ENCODE data around the gene DYNC1H1. TPM values are rescaled to one million over a fixed set of nuclear protein-coding genes. Genes with fewer than 3 reads are reported as not detected.

DYNC1H1 gene
- total RNA-seq, 1 experiment from 2014 or later: 438 TPM

DNA sequence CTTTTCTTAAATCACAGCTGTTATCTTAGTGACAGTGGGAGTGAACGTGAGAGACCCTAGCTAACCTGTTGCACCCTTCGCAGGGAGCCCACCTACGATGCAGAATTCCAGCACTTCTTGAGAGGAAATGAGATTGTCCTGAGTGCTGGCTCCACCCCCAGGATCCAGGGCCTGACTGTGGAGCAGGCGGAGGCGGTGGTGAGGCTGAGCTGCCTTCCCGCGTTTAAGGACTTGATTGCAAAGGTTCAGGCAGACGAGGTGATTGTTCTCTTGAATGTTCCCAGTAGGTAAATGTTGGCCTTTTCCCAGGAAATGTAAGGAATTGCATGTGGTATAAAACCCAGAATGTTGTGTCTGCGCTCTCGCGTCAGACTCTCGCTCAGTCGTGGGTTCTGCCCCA is 75.8 kb downstream of the DYNC1H1 start:
- Mint-ChIP-seq H3K27ac (no peak overlapping the region), H3K4me3 (no peak overlapping the region), H3K4me1 (no peaks in the 10 kb centered on the region), H3K27me3 (ENCODE audit: low read depth) (no peaks in the 10 kb centered on the region), H3K36me3 (peaks cover 88% of the 10 kb centered on the region), H3K9me3 (no peaks in the 10 kb centered on the region)
- TF ChIP-seq MXD4 (CRISPR knock-in tag; IDR thresholded peaks at IDR 0.05; ENCODE audit: borderline replicate concordance): no peak
- no peak for TF ChIP-seq ZNF532 (CRISPR knock-in tag; IDR thresholded peaks at IDR 0.05; ENCODE audit: borderline replicate concordance)
- TF ChIP-seq FOXJ3 (CRISPR knock-in tag; IDR thresholded peaks at IDR 0.05; ENCODE audit: borderline replicate concordance): no peak
- TF ChIP-seq NR3C1 (CRISPR knock-in tag; conservative IDR thresholded peaks at IDR 0.05; ENCODE audit: low read depth): no peak
- CTCF ChIA-PET: interaction anchor here (0.6 kb wide), 1 partner anchor 56 kb away, joined by 3 read pairs; no protein-coding TSS in a partner anchor
- DNase-seq (ENCODE audit: low spot score) (no peak), ATAC-seq (no peak)
- POLR2A ChIA-PET: no interaction called here

DNA sequence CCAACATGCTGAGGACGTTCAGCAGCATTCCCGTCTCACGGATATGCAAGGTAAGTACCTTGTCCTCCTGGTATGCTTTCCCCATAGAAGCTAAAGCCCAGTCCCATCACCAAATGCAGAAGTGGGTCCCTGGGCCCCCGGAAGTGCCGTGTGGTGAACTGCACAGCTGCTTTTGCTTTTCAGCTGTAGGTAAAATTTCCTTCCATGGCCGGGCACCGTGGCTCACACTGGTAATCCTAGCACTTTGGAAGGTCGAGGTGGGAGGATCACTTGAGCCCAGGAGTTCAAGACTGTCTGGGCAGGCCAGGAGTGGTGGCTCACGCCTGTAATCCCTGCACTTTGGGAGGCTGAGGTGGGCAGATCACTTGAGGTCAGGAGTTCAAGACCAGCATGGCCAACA is 78.3 kb downstream of the DYNC1H1 start:
- CTCF ChIA-PET: no interaction called here
- Mint-ChIP-seq H3K4me1 (peaks cover 3% of the 10 kb centered on the region), H3K4me3 (no peak overlapping the region), H3K9me3 (no peaks in the 10 kb centered on the region), H3K36me3 (peaks cover 71% of the 10 kb centered on the region), H3K27me3 (ENCODE audit: low read depth) (no peaks in the 10 kb centered on the region), H3K27ac (no peak overlapping the region)
- TF ChIP-seq ZNF138 (CRISPR knock-in tag; conservative IDR thresholded peaks at IDR 0.05): no peak
- TF ChIP-seq E2F4 (CRISPR knock-in tag; IDR thresholded peaks at IDR 0.05; ENCODE audit: borderline replicate concordance, low read depth): no peak
- TF ChIP-seq CDX4 (CRISPR knock-in tag; IDR thresholded peaks at IDR 0.05; ENCODE audit: borderline replicate concordance): no peak
- TF ChIP-seq ZNF425 (CRISPR knock-in tag; conservative IDR thresholded peaks at IDR 0.05): no peak
- no peak for TF ChIP-seq GTF2I (CRISPR knock-in tag; conservative IDR thresholded peaks at IDR 0.05)
- no peak for TF ChIP-seq NR2C2 (CRISPR knock-in tag; IDR thresholded peaks at IDR 0.05)
- TF ChIP-seq PRRX2 (CRISPR knock-in tag; IDR thresholded peaks at IDR 0.05): no peak
- POLR2A ChIA-PET: no interaction called here
- DNase-seq (ENCODE audit: low spot score): no peak
- ATAC-seq: no peak

- ATAC-seq: no peak
- Mint-ChIP-seq H3K4me3 (no peak overlapping the region), H3K36me3 (peaks cover 73% of the 10 kb centered on the region), H3K4me1 (peaks cover 3% of the 10 kb centered on the region), H3K27me3 (ENCODE audit: low read depth) (no peaks in the 10 kb centered on the region), H3K9me3 (no peaks in the 10 kb centered on the region), H3K27ac (no peak overlapping the region)
- TF ChIP-seq CDX4 (CRISPR knock-in tag; IDR thresholded peaks at IDR 0.05; ENCODE audit: borderline replicate concordance): no peak
- TF ChIP-seq, protein P1, sequence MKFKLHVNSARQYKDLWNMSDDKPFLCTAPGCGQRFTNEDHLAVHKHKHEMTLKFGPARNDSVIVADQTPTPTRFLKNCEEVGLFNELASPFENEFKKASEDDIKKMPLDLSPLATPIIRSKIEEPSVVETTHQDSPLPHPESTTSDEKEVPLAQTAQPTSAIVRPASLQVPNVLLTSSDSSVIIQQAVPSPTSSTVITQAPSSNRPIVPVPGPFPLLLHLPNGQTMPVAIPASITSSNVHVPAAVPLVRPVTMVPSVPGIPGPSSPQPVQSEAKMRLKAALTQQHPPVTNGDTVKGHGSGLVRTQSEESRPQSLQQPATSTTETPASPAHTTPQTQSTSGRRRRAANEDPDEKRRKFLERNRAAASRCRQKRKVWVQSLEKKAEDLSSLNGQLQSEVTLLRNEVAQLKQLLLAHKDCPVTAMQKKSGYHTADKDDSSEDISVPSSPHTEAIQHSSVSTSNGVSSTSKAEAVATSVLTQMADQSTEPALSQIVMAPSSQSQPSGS (CRISPR knock-in tag; IDR thresholded peaks at IDR 0.05; ENCODE audit: borderline replicate concordance, low read depth): no peak
- ChIA-PET CTCF (no interaction called here), POLR2A (interaction anchor here (0.6 kb wide), 1 partner anchor 234 kb away, joined by 7 read pairs; no protein-coding TSS in a partner anchor)
- no peak for DNase-seq (ENCODE audit: low spot score)
Observed at GRCh38 chr14:102043251-102044025, 79.1 kb downstream of the DYNC1H1 start.
